IMR-90 (cell line): ENCODE measurements around the gene MTCL3.

ENCODE experiments used
- ATAC-seq: fragments of 200-7000 bp; cut with Tn5 transposase; 2 replicates; pipeline ENCODE4 v1.9.1; 2020; ENCODE audit warnings: low read depth, mild to moderate bottlenecking, moderate library complexity
- BruUV-seq: library from RNA; stranded (reverse); fragments of 400-500 nt; replicated peaks from 2 replicates; lab custom pipeline; 2021; lab: Mats Ljungman, UMichigan
- CTCF ChIA-PET: fragments of 300-600 bp; formaldehyde crosslinking; extraction: SDS; loops from one replicate; lab custom pipeline; 2021; ENCODE audit warnings: antibody characterized with exemption; lab: Yijun Ruan, JAX
- POLR2A ChIA-PET: fragments of 300-600 bp; sonication (Branson Sonifier 250); formaldehyde crosslinking; loops from one replicate; lab custom pipeline; 2022; ENCODE audit warnings: antibody characterized with exemption; ENCODE audit not compliant: unreplicated experiment; lab: Charles Lee
- DNase-seq: peaks from one replicate; pipeline ENCODE4 v3.0.0; 2013
- H2AFZ ChIP-seq: replicated peaks from 2 replicates; pipeline ENCODE3; 2013; ENCODE audit warnings: low read length, mild to moderate bottlenecking; ENCODE audit not compliant: poor library complexity
- H2AK5ac ChIP-seq: 2 replicates; pipeline ENCODE4 v1.6.1; 2013; ENCODE audit warnings: low read depth, low read length, inconsistent platforms
- H2AK9ac ChIP-seq: replicated peaks from 2 replicates; pipeline ENCODE3; 2013; ENCODE audit warnings: mild to moderate bottlenecking, low read depth, low read length, moderate library complexity; ENCODE audit not compliant: poor library complexity
- H2BK120ac ChIP-seq: 2 replicates; pipeline ENCODE4 v1.6.1; 2013; ENCODE audit warnings: low read depth, low read length, inconsistent platforms
- H2BK15ac ChIP-seq: 3 replicates; pipeline ENCODE4 v1.6.1; 2013; ENCODE audit warnings: low read depth, low read length, inconsistent platforms
- H2BK20ac ChIP-seq: 2 replicates; pipeline ENCODE4 v1.6.1; 2013; ENCODE audit warnings: low read depth, mild to moderate bottlenecking, inconsistent platforms, low read length, moderate library complexity
- H2BK5ac ChIP-seq: 2 replicates; pipeline ENCODE4 v1.6.1; 2013; ENCODE audit warnings: mild to moderate bottlenecking, low read depth, low read length, inconsistent platforms; ENCODE audit not compliant: poor library complexity, severe bottlenecking
- H3K14ac ChIP-seq: replicated peaks from 2 replicates; pipeline ENCODE4 v1.6.1; 2013; ENCODE audit warnings: low read depth, low read length, inconsistent platforms
- H3K18ac ChIP-seq: 2 replicates; pipeline ENCODE4 v1.6.1; 2013; ENCODE audit warnings: low read depth, low read length, control low read depth
- H3K23ac ChIP-seq: 2 replicates; pipeline ENCODE4 v1.6.1; 2013; ENCODE audit warnings: low read depth, low read length, inconsistent platforms
- H3K27ac ChIP-seq: 2 replicates; pipeline ENCODE4 v1.5.1; 2013; ENCODE audit warnings: mild to moderate bottlenecking, control low read depth, low read length; ENCODE audit not compliant: insufficient read depth
- H3K27me3 ChIP-seq: 2 replicates; pipeline ENCODE4 v1.6.1; 2013; ENCODE audit warnings: low read length; ENCODE audit not compliant: control insufficient read depth, insufficient read depth
- H3K36me3 ChIP-seq: 2 replicates; pipeline ENCODE4 v1.6.1; 2013; ENCODE audit warnings: low read length, mixed read lengths; ENCODE audit not compliant: control insufficient read depth, insufficient read depth
- H3K4ac ChIP-seq: 2 replicates; pipeline ENCODE4 v1.6.1; 2013; ENCODE audit warnings: low read depth, low read length, inconsistent platforms
- H3K4me1 ChIP-seq: 2 replicates; pipeline ENCODE4 v1.6.1; 2013; ENCODE audit warnings: low read length, mixed read lengths; ENCODE audit not compliant: control insufficient read depth, insufficient read depth
- H3K4me2 ChIP-seq: 2 replicates; pipeline ENCODE4 v1.6.1; 2013; ENCODE audit warnings: low read depth, mild to moderate bottlenecking, control low read depth, low read length, moderate library complexity
- H3K4me3 ChIP-seq: 2 replicates; pipeline ENCODE4 v1.5.1; 2013; ENCODE audit warnings: low read depth, mild to moderate bottlenecking, control low read depth, low read length, moderate library complexity; ENCODE audit not compliant: insufficient read depth
- H3K56ac ChIP-seq: 2 replicates; pipeline ENCODE4 v1.6.1; 2013; ENCODE audit warnings: low read length, inconsistent platforms; ENCODE audit not compliant: insufficient read depth; ENCODE audit errors: extremely low read depth
- H3K79me1 ChIP-seq, 2 experiments: 2 replicates each; pipeline ENCODE4 v1.6.1; 2013; ENCODE audit warnings: low read length in 2 of 2, inconsistent platforms in 1 of 2, low read depth in 1 of 2
- H3K9ac ChIP-seq: 2 replicates; pipeline ENCODE4 v1.6.1; 2013; ENCODE audit warnings: low read depth, low read length, control low read depth
- H3K9me1 ChIP-seq: 2 replicates; pipeline ENCODE4 v1.6.1; 2013; ENCODE audit warnings: low read length, inconsistent platforms; ENCODE audit not compliant: insufficient read depth
- H3K9me3 ChIP-seq: 2 replicates; pipeline ENCODE4 v1.6.1; 2013; ENCODE audit warnings: low read length; ENCODE audit not compliant: control insufficient read depth, insufficient read depth
- H4K20me1 ChIP-seq: 2 replicates; pipeline ENCODE4 v1.6.1; 2013; ENCODE audit warnings: low read length, inconsistent platforms; ENCODE audit not compliant: insufficient read depth
- H4K5ac ChIP-seq: 2 replicates; pipeline ENCODE4 v1.6.1; 2013; ENCODE audit warnings: mild to moderate bottlenecking, low read depth, low read length, control low read depth
- H4K8ac ChIP-seq, 2 experiments: 2 replicates each; pipeline ENCODE4 v1.6.1; 2013; ENCODE audit warnings: low read depth in 2 of 2, low read length in 2 of 2, control low read depth in 1 of 2, inconsistent platforms in 1 of 2
- H4K91ac ChIP-seq: 2 replicates; pipeline ENCODE4 v1.6.1; 2013; ENCODE audit warnings: low read depth, low read length, inconsistent platforms; ENCODE audit not compliant: insufficient read depth
- BHLHE40 ChIP-seq: fragments of 150-350 bp; IDR thresholded peaks from 2 replicates; pipeline ENCODE4 v1.6.1; 2016; ENCODE audit warnings: mild to moderate bottlenecking, low read depth, low read length
- CEBPB ChIP-seq: IDR thresholded peaks from 2 replicates; pipeline ENCODE4 v1.6.1; 2012; ENCODE audit warnings: low read depth, low read length, improper control_type of control experiment
- CHD1 ChIP-seq: IDR thresholded peaks from 2 replicates; pipeline ENCODE4 v1.6.1; 2012; ENCODE audit warnings: low read depth, low read length, improper control_type of control experiment
- ELK1 ChIP-seq: fragments of 150-350 bp; IDR thresholded peaks from 2 replicates; pipeline ENCODE4 v1.6.1; 2016; ENCODE audit warnings: low read depth, mild to moderate bottlenecking, low read length, moderate library complexity, borderline replicate concordance
- FOS ChIP-seq: fragments of 150-350 bp; IDR thresholded peaks from 2 replicates; pipeline ENCODE4 v1.6.1; 2016; ENCODE audit warnings: low read depth, low read length
- MAFK ChIP-seq: IDR thresholded peaks from 2 replicates; pipeline ENCODE4 v1.6.1; 2012; ENCODE audit warnings: low read depth, low read length, improper control_type of control experiment
- MAZ ChIP-seq: IDR thresholded peaks from 2 replicates; pipeline ENCODE4 v1.6.1; 2012; ENCODE audit warnings: low read depth, mild to moderate bottlenecking, low read length, improper control_type of control experiment, moderate library complexity, borderline replicate concordance
- MXI1 ChIP-seq: IDR thresholded peaks from 2 replicates; pipeline ENCODE4 v1.6.1; 2012; ENCODE audit warnings: low read depth, mild to moderate bottlenecking, low read length, moderate library complexity, borderline replicate concordance
- NFE2L2 ChIP-seq: fragments of 150-350 bp; IDR thresholded peaks from 2 replicates; pipeline ENCODE4 v1.6.1; 2016; ENCODE audit warnings: low read depth, mild to moderate bottlenecking, low read length
- POLR2A ChIP-seq: IDR thresholded peaks from 2 replicates; pipeline ENCODE4 v1.6.1; 2012; ENCODE audit warnings: mild to moderate bottlenecking, low read depth, low read length
- RAD21 ChIP-seq: IDR thresholded peaks from 2 replicates; pipeline ENCODE4 v1.6.1; 2012; ENCODE audit warnings: low read length, improper control_type of control experiment
- RCOR1 ChIP-seq: IDR thresholded peaks from 2 replicates; pipeline ENCODE4 v1.6.1; 2012; ENCODE audit warnings: mild to moderate bottlenecking, low read length, improper control_type of control experiment; ENCODE audit not compliant: insufficient replicate concordance
- SMC3 ChIP-seq: fragments of 150-350 bp; IDR thresholded peaks from 2 replicates; pipeline ENCODE4 v1.6.1; 2016; ENCODE audit warnings: low read depth, mild to moderate bottlenecking, antibody characterized with exemption, low read length, moderate library complexity
- USF2 ChIP-seq: fragments of 150-350 bp; IDR thresholded peaks from 2 replicates; pipeline ENCODE4 v1.6.1; 2017; ENCODE audit warnings: mild to moderate bottlenecking, antibody characterized with exemption, low read length, low read depth
- WGBS, 2 experiments: methylation state at CpG; one replicate each; pipeline versions ENCODE4 v1.1.5 to v1.1.7; 2013; ENCODE audit warnings: missing lambda C conversion rate in 2 of 2; ENCODE audit not compliant: insufficient read length in 1 of 2; ENCODE audit errors: extremely low coverage in 2 of 2; 5-methylcytosine and 5-hydroxymethylcytosine counted together
- dilution Hi-C: fragments of 300-500 bp; cut with HindIII; formaldehyde crosslinking; loops from one replicate; pipeline ENCODE4 v1.14.3; 2018; ENCODE audit warnings: low sequenced_read_pairs; ENCODE audit not compliant: unreplicated experiment
- in situ Hi-C: fragments of 300-500 bp; cut with MboI; formaldehyde crosslinking; loops from 3 replicates; pipeline ENCODE4 v1.14.3; 2019; ENCODE audit warnings: low sequenced_read_pairs, inconsistent platforms, mixed read lengths
- intact Hi-C: fragments of 100-400 bp; cut with micrococcal nuclease; formaldehyde crosslinking; loops from 2 replicates; pipeline ENCODE4 v1.10.0; 2022
- TF ChIP-seq, protein P1 (sequence below): conservative IDR thresholded peaks from 2 replicates; pipeline ENCODE4 v1.5.1; 2012; ENCODE audit warnings: mild to moderate bottlenecking, low read depth, low read length, improper control_type of control experiment

The MTCL3 gene

GRCh38 chr6:127483399-127484055, 35.6 kb downstream of the MTCL3 start:
- intact Hi-C loops: loop anchor here (5.0 kb wide), 1 partner anchor 34 kb away; the partner anchor contains the start of gene MTCL3
- no peak; the same call in 1 of the 2 replicates for ATAC-seq
- H3K14ac ChIP-seq: no peak overlapping the region
- TF ChIP-seq ELK1 (no peak), CEBPB (no peak), MXI1 (no peak), USF2 (no peak), POLR2A (no peak), RCOR1 (no peak), SMC3 (no peak), BHLHE40 (no peak), FOS (no peak), MAZ (no peak), NFE2L2 (no peak), RAD21 (no peak), CHD1 (no peak), MAFK (no peak)
- TF ChIP-seq, protein P1, sequence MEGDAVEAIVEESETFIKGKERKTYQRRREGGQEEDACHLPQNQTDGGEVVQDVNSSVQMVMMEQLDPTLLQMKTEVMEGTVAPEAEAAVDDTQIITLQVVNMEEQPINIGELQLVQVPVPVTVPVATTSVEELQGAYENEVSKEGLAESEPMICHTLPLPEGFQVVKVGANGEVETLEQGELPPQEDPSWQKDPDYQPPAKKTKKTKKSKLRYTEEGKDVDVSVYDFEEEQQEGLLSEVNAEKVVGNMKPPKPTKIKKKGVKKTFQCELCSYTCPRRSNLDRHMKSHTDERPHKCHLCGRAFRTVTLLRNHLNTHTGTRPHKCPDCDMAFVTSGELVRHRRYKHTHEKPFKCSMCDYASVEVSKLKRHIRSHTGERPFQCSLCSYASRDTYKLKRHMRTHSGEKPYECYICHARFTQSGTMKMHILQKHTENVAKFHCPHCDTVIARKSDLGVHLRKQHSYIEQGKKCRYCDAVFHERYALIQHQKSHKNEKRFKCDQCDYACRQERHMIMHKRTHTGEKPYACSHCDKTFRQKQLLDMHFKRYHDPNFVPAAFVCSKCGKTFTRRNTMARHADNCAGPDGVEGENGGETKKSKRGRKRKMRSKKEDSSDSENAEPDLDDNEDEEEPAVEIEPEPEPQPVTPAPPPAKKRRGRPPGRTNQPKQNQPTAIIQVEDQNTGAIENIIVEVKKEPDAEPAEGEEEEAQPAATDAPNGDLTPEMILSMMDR: no peak

More at GRCh38 chr6:127483399-127484055, 35.6 kb downstream of the MTCL3 start:
- no peaks in the 10 kb centered on the region for H3K9me3 ChIP-seq
- no peak overlapping the region for H3K9ac ChIP-seq
- H2AK9ac ChIP-seq: peak overlapping the region; percentile 20
- ChIA-PET CTCF (interaction anchor here (1.4 to 3.0 kb wide), 2 partner anchors 19 to 33 kb away, joined by 4 to 14 read pairs; no protein-coding TSS in a partner anchor), POLR2A (no interaction called here)
- no peak overlapping the region for H2BK5ac ChIP-seq
- no peak overlapping the region for H3K56ac ChIP-seq
- H2BK20ac ChIP-seq: peak overlapping the region; percentile 42; the same call in 1 of the 2 replicates
- H3K79me1 ChIP-seq: peaks cover 0 to 3% of the 10 kb centered on the region in 2 experiments; a peak in 1 of 4 replicates
- H3K4me1 ChIP-seq: peaks cover 4% of the 10 kb centered on the region
- H4K8ac ChIP-seq: no peak overlapping the region
- WGBS, 2 experiments: no CpG with 5 or more reads among the region's 5 CpGs
- H2AFZ ChIP-seq: no peak overlapping the region
- no peaks in the 10 kb centered on the region for H3K27me3 ChIP-seq
- H3K27ac ChIP-seq: no peak overlapping the region
- in situ Hi-C loops: no loop called here
- H3K9me1 ChIP-seq: peaks cover 3% of the 10 kb centered on the region; the same call in 1 of the 2 replicates
- DNase-seq: no peak
- H3K4ac ChIP-seq: no peak overlapping the region; the same call in 1 of the 2 replicates
- H3K4me2 ChIP-seq: peak overlapping the region; percentile 89
- H2AK5ac ChIP-seq: peak overlapping the region; percentile 57; the same call in 1 of the 2 replicates
- no peak overlapping the region for H2BK15ac ChIP-seq
- H3K18ac ChIP-seq: no peak overlapping the region
- dilution Hi-C loops: no loop called here
- H3K4me3 ChIP-seq: no peak overlapping the region
- peak overlapping the region; percentile 32; the same call in 1 of the 2 replicates for H4K91ac ChIP-seq
- H4K5ac ChIP-seq: no peak overlapping the region
- H3K36me3 ChIP-seq: no peaks in the 10 kb centered on the region
- no peak overlapping the region for H2BK120ac ChIP-seq
- no peak overlapping the region for H3K23ac ChIP-seq
- H4K20me1 ChIP-seq: no peaks in the 10 kb centered on the region
- no TSS peak for BruUV-seq
